GM23338 (cell line): ENCODE results near the gene CDKN1C.

Source experiments
- CREB1 ChIP-seq: fragments of 250-450 bp; sonication (Bioruptor Pico); IDR thresholded peaks from 2 replicates; pipeline ENCODE4 v1.5.0; 2020; ENCODE audit warnings: low read depth, mild to moderate bottlenecking, moderate library complexity
- EZH2 ChIP-seq: fragments of 200-600 bp; sonication (generic); IDR thresholded peaks from one replicate; pipeline ENCODE4 v1.8.0; 2017; ENCODE audit warnings: antibody characterized with exemption, mild to moderate bottlenecking, low read depth; ENCODE audit not compliant: unreplicated experiment
- EZH2phosphoT487 ChIP-seq: fragments of 200-600 bp; sonication (generic); IDR thresholded peaks from one replicate; pipeline ENCODE4 v1.8.1; 2018; ENCODE audit warnings: antibody characterized with exemption; ENCODE audit not compliant: unreplicated experiment
- JUNB ChIP-seq: IDR thresholded peaks from one replicate; pipeline ENCODE4 v1.6.1; 2016; ENCODE audit warnings: antibody characterized with exemption; ENCODE audit not compliant: unreplicated experiment
- NANOG ChIP-seq: IDR thresholded peaks from 2 replicates; pipeline ENCODE4 v1.6.1; 2016; ENCODE audit warnings: antibody characterized with exemption, borderline replicate concordance
- POLR2AphosphoS5 ChIP-seq: IDR thresholded peaks from 2 replicates; pipeline ENCODE4 v1.6.1; 2016; ENCODE audit warnings: antibody characterized with exemption, low read depth
- STAT1 ChIP-seq: IDR thresholded peaks from one replicate; pipeline ENCODE4 v1.6.1; 2016; ENCODE audit warnings: antibody characterized with exemption; ENCODE audit not compliant: unreplicated experiment
- ZNF114 ChIP-seq: fragments of 250-450 bp; sonication (Bioruptor Pico); IDR thresholded peaks from 2 replicates; pipeline ENCODE4 v1.5.0; 2020; ENCODE audit warnings: mild to moderate bottlenecking, moderate library complexity
- ZNF331 ChIP-seq: fragments of 250-450 bp; sonication (Bioruptor Pico); IDR thresholded peaks from 2 replicates; pipeline ENCODE4 v1.5.0; 2020; ENCODE audit warnings: low read depth, mild to moderate bottlenecking, moderate library complexity
- TF ChIP-seq, protein P1 (sequence below), 2 experiments: fragments of 200-600 bp in 1 of 2; sonication (generic) in 1 of 2; conservative IDR thresholded peaks; 2 replicates each; pipeline versions ENCODE4 v1.5.1 to v1.6.1; 2016 to 2017; ENCODE audit warnings: antibody characterized with exemption in 2 of 2, low read depth in 2 of 2, mild to moderate bottlenecking in 2 of 2, moderate library complexity in 1 of 2
- TF ChIP-seq, protein P2 (sequence below): IDR thresholded peaks from one replicate; pipeline ENCODE4 v1.6.1; 2018; ENCODE audit warnings: antibody characterized with exemption; ENCODE audit not compliant: unreplicated experiment
- TF ChIP-seq, protein P3 (sequence below): IDR thresholded peaks from 2 replicates; pipeline ENCODE4 v1.6.1; 2016; ENCODE audit warnings: antibody characterized with exemption

DNA sequence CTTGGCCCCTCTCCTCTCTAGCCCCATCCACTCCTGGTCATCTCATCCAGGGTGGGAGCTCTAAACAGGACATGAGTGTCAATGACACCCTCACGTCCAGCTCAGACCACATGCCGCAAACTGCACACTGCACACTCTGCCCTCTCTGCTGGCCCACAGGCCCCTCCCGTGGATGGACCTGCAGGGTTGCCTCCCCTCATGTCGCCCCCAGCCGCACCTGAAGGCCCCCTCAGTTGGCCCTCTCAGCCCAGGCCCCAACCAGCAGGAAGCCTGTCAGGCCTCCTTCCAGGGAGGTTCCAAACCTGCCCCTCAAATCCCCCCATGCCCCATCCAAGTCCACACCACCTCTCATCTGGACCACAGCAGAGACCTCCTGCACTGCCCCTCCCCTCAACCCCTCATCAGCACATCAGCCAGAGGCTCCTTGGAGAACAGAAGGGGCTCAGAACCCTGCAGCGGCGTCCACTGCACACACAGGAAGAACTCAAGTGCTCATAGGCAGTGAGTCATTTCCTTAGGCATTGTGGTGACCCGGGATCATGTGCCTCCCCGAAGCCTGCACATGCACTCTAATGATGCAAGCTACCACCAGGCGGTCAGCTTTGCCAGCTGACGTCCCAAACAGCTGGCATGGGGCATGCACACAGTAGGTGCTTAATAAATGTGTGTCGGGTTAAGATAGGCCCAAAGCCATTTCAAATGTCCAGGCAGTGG lies 12.9 kb upstream of the CDKN1C start:
- TF ChIP-seq, protein P1, sequence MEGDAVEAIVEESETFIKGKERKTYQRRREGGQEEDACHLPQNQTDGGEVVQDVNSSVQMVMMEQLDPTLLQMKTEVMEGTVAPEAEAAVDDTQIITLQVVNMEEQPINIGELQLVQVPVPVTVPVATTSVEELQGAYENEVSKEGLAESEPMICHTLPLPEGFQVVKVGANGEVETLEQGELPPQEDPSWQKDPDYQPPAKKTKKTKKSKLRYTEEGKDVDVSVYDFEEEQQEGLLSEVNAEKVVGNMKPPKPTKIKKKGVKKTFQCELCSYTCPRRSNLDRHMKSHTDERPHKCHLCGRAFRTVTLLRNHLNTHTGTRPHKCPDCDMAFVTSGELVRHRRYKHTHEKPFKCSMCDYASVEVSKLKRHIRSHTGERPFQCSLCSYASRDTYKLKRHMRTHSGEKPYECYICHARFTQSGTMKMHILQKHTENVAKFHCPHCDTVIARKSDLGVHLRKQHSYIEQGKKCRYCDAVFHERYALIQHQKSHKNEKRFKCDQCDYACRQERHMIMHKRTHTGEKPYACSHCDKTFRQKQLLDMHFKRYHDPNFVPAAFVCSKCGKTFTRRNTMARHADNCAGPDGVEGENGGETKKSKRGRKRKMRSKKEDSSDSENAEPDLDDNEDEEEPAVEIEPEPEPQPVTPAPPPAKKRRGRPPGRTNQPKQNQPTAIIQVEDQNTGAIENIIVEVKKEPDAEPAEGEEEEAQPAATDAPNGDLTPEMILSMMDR (conservative IDR thresholded peaks at IDR 0.05; ENCODE audit: low read depth in 2 of 2) = no peak
- TF ChIP-seq POLR2AphosphoS5 = no peak
- TF ChIP-seq EZH2 = no peak
- TF ChIP-seq EZH2phosphoT487 = no peak
- TF ChIP-seq STAT1 = no peak
- TF ChIP-seq, protein P2, sequence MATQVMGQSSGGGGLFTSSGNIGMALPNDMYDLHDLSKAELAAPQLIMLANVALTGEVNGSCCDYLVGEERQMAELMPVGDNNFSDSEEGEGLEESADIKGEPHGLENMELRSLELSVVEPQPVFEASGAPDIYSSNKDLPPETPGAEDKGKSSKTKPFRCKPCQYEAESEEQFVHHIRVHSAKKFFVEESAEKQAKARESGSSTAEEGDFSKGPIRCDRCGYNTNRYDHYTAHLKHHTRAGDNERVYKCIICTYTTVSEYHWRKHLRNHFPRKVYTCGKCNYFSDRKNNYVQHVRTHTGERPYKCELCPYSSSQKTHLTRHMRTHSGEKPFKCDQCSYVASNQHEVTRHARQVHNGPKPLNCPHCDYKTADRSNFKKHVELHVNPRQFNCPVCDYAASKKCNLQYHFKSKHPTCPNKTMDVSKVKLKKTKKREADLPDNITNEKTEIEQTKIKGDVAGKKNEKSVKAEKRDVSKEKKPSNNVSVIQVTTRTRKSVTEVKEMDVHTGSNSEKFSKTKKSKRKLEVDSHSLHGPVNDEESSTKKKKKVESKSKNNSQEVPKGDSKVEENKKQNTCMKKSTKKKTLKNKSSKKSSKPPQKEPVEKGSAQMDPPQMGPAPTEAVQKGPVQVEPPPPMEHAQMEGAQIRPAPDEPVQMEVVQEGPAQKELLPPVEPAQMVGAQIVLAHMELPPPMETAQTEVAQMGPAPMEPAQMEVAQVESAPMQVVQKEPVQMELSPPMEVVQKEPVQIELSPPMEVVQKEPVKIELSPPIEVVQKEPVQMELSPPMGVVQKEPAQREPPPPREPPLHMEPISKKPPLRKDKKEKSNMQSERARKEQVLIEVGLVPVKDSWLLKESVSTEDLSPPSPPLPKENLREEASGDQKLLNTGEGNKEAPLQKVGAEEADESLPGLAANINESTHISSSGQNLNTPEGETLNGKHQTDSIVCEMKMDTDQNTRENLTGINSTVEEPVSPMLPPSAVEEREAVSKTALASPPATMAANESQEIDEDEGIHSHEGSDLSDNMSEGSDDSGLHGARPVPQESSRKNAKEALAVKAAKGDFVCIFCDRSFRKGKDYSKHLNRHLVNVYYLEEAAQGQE = no peak
- no peak for TF ChIP-seq ZNF114 (CRISPR knock-in tag)
- TF ChIP-seq JUNB = no peak
- no peak for TF ChIP-seq CREB1 (CRISPR knock-in tag)
- TF ChIP-seq ZNF331 = no peak
- TF ChIP-seq, protein P3, sequence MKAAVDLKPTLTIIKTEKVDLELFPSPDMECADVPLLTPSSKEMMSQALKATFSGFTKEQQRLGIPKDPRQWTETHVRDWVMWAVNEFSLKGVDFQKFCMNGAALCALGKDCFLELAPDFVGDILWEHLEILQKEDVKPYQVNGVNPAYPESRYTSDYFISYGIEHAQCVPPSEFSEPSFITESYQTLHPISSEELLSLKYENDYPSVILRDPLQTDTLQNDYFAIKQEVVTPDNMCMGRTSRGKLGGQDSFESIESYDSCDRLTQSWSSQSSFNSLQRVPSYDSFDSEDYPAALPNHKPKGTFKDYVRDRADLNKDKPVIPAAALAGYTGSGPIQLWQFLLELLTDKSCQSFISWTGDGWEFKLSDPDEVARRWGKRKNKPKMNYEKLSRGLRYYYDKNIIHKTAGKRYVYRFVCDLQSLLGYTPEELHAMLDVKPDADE = no peak
- no peak for TF ChIP-seq NANOG
